ENCODE measurements around the gene INPP4A.

The INPP4A gene

DNA sequence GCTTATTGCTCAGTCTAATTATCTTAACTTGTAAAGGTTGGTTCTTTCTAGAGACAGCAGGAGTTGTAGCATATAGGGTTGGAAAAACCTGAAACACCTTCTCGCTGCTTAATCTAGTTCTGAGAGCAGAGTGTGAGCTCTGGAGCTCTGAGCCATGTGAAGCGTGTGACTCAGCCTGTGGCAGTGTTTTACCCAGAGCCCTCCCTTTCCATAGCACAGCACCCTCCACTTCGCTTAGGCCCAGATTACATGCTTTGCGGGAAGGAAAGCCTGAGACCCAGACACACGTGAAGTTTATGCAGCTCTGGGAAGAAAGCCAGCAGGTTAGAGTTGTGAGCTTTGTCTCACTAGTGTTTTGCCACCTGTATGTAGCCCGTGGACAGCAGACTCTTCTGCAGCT is 74.5 kb downstream of the INPP4A start:
- no peak for FAIRE-seq

- no peak for FAIRE-seq
Observed at GRCh38 chr2:98519851-98520250, 75.2 kb downstream of the INPP4A start.

- no peak for FAIRE-seq
Observed at GRCh38 chr2:98520806-98521205, 76.1 kb downstream of the INPP4A start.

- no peak for FAIRE-seq
Observed at GRCh38 chr2:98521266-98521665, 76.6 kb downstream of the INPP4A start.

GRCh38 chr2:98522854-98523253 is 78.2 kb downstream of the INPP4A start:
- FAIRE-seq = no peak

- no peak for FAIRE-seq
Observed at GRCh38 chr2:98524168-98524567, 79.5 kb downstream of the INPP4A start.

DNA sequence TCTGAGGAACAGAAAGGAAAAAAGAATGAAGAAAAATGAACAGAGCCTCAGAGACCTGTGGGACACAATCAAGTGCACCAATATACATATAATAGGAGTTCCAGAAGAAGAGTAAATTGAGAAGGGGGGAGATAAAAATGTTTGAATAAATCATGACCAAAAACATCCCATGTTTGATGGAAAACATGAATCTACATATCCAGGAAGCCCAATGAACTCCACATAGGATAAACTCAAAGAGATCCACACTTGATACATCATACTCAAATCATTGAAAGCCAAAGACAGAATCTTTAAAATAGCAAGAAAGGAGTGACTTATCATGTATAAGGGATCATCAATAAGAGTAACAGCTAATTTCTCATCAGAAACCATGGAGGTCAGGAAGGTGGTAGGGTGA is 83.7 kb downstream of the INPP4A start:
- FAIRE-seq = no peak

DNA sequence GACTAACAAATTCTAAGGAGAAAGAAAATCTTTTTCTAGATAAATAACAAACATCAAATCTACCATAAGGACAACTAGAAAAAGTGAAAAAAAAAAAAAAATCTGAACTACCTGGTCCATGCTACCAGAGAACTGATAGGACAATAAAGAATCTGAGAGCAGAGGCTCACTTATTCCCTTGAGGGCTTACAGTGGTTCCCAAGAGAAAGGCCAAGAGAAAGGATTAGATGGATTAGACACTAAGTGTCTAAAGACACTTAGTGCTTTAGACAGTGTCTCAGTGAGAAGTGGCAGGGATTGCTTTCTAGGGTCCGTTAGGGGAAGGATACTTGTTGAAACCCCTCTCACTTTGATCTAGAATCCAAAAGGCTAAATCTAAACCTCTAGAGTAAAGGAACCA is 85.5 kb downstream of the INPP4A start:
- FAIRE-seq = no peak

GRCh38 chr2:98532756-98533155 is 88.1 kb downstream of the INPP4A start:
- no peak for FAIRE-seq

DNA sequence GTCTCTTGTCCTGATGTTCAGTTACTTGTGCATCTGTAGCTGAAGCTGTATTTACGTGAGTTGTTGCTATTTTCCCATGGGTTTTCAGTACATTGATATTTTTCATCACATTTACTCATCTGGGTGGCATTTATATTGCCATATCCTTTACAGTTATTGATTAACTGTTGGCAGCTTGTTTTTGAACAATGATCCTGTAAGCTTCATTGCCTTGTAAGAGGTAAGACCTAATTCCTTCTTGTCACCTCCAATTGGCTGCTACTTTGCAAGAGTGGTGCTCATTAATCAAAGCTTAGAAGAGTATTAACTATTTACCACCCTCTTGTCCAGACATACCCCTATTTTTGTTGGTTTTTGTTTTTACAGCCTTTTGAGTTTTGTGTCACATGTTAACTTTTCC is 88.9 kb downstream of the INPP4A start:
- no peak for FAIRE-seq

GRCh38 chr2:98534761-98535160 is 90.1 kb downstream of the INPP4A start:
- FAIRE-seq = no peak

DNA sequence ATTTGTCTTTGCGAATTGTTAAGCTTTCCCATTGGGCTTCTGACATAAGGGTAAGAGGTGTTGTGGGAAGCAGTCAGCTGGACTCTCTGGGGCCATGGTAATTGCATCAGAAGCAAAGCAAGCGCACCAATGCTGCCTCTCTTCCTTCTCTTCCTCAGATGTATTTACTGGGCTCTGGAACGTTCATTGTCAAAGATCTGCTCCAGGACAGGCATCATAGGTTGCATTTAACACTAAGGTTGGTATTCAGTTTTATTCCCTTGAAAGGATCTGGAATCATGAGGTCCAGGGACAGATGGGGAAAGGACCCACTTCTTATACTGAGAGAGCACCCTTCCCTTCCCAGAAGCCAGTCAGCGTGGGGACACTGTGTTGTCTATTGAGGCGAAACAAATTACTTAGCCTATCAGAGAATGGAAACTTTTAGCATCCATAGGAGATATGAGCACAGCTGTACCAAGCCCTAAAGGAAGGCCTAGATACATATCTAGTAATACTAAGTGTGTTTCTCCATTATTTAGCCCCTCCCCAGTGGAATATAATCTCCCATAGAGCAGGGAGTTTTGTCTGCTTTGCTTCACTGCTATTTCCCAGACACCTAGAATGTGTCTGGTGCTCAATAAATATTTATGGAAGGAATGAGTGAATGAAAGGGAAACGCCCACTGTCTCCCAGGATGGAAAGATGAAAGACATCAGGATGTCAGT is 91.5 kb downstream of the INPP4A start:
- no peak for FAIRE-seq

GRCh38 chr2:98537390-98538126 is 92.9 kb downstream of the INPP4A start:
- FAIRE-seq = no peak

GRCh38 chr2:98538280-98539041 is 93.8 kb downstream of the INPP4A start:
- FAIRE-seq = no peak

- no peak for FAIRE-seq
Observed at GRCh38 chr2:98539056-98539735, 94.5 kb downstream of the INPP4A start.

DNA sequence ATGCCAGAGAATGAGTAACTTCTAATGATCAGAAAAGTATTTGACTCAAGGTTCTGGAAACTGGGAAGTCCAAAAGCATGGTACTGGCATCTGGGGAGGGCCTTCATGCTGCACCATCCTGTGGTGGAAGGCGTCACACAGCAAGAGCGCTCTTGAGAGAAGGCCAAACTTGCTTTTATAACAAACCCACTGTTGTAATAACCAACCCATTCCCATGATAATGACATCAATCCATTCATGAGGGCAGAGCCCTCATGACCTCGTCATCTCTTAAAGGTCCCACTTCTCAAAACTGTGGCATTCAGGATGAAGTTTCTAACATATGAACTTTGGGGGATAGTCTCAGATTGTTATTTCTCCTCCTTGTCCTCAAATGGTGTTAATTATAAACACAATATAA is 95.9 kb downstream of the INPP4A start:
- FAIRE-seq = no peak

GRCh38 chr2:98541489-98541888 is 96.8 kb downstream of the INPP4A start:
- FAIRE-seq = no peak

GRCh38 chr2:98541906-98542305 is 97.2 kb downstream of the INPP4A start:
- no peak for FAIRE-seq

GRCh38 chr2:98543214-98543613 is 98.6 kb downstream of the INPP4A start:
- FAIRE-seq = no peak

DNA sequence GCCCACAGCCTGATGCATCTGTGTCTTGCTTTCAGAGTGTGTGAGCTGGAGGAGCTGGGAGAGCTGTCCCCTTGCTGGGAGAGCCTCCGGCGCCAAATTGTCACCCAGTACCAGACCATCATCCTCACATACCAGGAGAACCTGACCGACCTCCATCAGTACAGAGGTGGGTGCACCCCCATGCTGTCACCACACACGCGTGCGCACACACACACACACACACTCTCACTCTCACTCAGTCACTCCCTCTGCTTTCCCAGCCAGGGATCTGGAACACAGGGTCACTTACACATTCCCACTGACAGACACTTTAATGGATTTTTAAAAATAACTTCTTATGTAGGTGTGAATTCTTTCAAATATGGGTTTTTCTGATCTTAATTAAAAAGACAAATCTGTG is 99.2 kb downstream of the INPP4A start:
- no peak for FAIRE-seq

- FAIRE-seq = no peak
Observed at GRCh38 chr2:98545591-98545990, 100.9 kb downstream of the INPP4A start.

GRCh38 chr2:98546186-98546585 is 101.5 kb downstream of the INPP4A start:
- no peak for FAIRE-seq

DNA sequence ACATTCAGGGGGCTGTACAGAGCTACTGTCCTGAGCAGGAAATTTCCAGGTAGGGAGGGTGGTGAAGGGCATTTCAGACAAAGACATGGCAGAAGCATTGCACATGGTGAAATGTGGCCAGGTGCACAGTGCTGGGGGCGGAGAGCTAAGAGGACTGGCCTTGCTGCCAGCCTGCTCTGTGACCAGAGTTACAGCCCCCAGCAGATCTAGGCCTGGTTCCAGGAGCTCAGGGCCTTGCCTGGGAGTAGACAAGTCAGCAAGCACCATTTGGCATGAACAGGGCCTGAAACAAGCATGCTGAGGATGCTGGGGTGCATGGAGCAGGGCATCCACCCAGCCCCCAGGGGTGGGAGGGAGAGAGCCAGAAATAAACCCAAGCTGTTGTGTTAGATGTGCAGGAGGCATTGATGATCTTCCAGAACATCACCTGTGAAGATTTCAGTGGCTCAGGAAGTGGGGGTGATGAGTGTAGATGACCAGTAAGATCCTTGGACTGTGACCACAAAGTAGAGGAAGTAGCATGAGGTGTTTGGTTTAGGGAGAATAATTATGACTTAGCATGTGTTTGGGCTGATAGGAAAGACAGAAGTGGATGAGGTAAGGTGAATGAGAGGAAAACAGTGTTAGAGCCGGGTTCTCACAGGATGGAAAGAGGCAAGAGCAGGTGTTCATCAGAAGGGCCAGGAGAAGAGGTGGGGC is 102.6 kb downstream of the INPP4A start:
- FAIRE-seq = no peak

Measured in G401.6 (cell line).